BLaER1 (cell line): ENCODE data around the gene SLC25A21.
"Not testable (repeated sequence)": the region's sequence is repeated elsewhere in the genome, so short reads cannot be mapped to it uniquely, and the experiment has no call there.

Source experiments
- H3K27ac ChIP-seq: shearing (Covaris generic); formaldehyde crosslinking; 2 replicates; pipeline ENCODE4 v1.8.1; 2022
- H3K27me3 ChIP-seq: shearing (Covaris generic); formaldehyde crosslinking; 2 replicates; pipeline ENCODE4 v1.8.1; 2022
- H3K36me3 ChIP-seq: shearing (Covaris generic); formaldehyde crosslinking; 2 replicates; pipeline ENCODE4 v1.8.1; 2022
- H3K4me1 ChIP-seq: shearing (Covaris generic); formaldehyde crosslinking; 2 replicates; pipeline ENCODE4 v1.8.1; 2022
- H3K4me2 ChIP-seq: shearing (Covaris generic); formaldehyde crosslinking; 2 replicates; pipeline ENCODE4 v1.8.1; 2022
- H3K4me3 ChIP-seq: shearing (Covaris generic); formaldehyde crosslinking; 2 replicates; pipeline ENCODE4 v1.8.1; 2022
- H3K9ac ChIP-seq: shearing (Covaris generic); formaldehyde crosslinking; 2 replicates; pipeline ENCODE4 v1.8.1; 2022
- H3K9me3 ChIP-seq: shearing (Covaris generic); formaldehyde crosslinking; 2 replicates; pipeline ENCODE4 v1.8.1; 2022
- H4K20me1 ChIP-seq: shearing (Covaris generic); formaldehyde crosslinking; 2 replicates; pipeline ENCODE4 v1.8.1; 2022
- Cebpa-rat ChIP-seq: shearing (Covaris generic); IDR thresholded peaks from 2 replicates; pipeline ENCODE4 v1.8.1; 2022

Gene SLC25A21

DNA sequence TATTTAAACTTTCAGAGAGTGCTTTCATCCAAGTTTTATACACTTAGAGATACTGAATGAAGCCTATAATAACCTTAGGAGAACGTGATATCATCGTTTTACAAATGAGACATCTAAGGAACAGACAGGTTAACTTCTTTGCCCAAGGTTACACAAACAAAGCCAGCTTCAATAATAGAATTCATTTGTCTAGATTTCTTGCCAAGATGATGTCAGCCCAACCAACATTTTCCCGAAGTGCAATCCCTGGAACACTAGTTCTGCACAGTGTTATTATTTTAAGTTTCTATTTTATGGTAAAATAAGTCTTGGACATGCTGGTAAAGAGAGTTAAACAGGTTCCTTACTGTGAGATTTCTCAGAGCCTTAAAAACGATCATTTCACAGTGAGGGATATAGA is 174.6 kb downstream of the SLC25A21 start:
- Histone ChIP-seq H3K9ac (no peak overlapping the region), H3K36me3 (no peaks in the 10 kb centered on the region), H3K27me3 (no peaks in the 10 kb centered on the region), H3K9me3 (no peaks in the 10 kb centered on the region), H3K4me1 (peaks cover 6% of the 10 kb centered on the region; the same call in 1 of the 2 replicates), H3K4me2 (no peak overlapping the region), H4K20me1 (no peaks in the 10 kb centered on the region), H3K27ac (no peak overlapping the region), H3K4me3 (no peak overlapping the region)
- TF ChIP-seq Cebpa-rat: no peak

DNA sequence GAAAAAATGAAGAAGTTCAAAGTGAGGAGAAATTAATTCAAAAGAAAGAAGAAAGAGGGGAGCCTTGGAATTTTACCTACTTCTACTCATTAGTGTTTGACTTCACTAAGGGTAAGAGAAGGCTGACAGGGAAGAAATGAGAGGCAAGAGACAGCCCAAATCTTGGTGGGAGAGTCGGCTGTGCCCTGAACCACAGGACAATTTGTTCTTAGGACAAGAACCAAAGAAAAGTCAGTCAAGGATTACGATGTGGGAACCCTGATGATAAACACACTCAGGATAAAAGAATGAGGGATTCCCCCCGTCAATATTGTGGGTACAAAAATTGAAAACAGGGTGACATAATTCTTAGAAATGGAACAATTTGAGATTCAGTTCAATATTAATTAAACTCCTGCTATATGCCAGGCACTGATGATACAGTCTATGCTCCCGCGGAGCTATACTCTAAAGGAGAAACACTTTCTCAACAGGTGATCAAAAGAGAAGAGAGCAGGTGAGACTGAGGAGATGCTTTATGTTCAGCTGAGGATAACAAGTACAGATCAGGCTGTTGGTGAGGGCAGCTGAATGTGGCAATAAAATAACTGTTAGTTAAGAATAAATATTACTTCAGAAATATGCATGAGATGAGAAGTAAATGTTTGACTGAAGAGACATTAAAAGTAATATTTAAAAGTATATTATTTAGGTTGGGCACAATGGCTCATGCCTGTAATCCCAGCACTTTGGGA is 175.4 kb downstream of the SLC25A21 start:
- Histone ChIP-seq H3K9me3 (no peaks in the 10 kb centered on the region), H3K9ac (no peak overlapping the region), H3K4me1 (peaks cover 6% of the 10 kb centered on the region; the same call in 1 of the 2 replicates), H3K27ac (no peak overlapping the region), H3K4me2 (no peak overlapping the region), H4K20me1 (no peaks in the 10 kb centered on the region), H3K27me3 (no peaks in the 10 kb centered on the region), H3K4me3 (no peak overlapping the region), H3K36me3 (no peaks in the 10 kb centered on the region)
- TF ChIP-seq Cebpa-rat: no peak

DNA sequence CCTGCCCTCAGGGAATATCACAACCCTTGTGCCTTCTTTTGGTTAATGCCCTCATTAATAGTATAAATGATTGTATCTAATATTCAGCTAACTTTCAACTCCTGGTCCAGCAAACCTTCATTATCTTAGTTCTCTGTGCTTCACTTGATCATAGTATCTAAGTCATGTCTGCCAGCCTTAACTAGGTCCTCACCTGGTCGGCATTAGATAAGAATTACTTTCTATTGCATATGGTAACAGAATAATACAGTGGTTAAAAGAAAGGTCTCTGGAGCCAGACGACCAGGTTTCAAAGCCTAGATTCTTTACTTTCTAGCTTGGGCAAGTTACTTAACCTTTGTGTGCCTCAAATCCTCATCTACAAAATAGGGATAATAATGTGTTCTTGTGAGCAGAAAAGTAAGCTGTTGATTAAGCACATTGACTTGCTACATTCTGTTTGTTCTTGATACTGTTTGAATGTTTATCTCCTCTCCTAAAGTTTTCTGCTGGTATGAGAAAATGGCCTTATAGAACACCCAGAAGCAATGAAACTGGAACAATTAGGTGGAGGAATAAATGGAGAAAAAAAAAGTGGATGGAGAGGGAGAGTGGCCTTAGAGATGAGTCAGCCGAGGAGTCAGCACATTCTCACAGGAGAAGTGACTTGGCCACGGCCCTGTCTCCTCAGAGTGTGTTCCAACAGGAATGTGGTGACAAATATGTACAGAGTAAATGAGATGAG is 176.1 kb downstream of the SLC25A21 start:
- no peak overlapping the region for H3K27ac ChIP-seq
- no peaks in the 10 kb centered on the region for H3K36me3 ChIP-seq
- no peaks in the 10 kb centered on the region for H3K9me3 ChIP-seq
- no peaks in the 10 kb centered on the region for H3K27me3 ChIP-seq
- no peak overlapping the region for H3K4me2 ChIP-seq
- no peak overlapping the region for H3K9ac ChIP-seq
- H4K20me1 ChIP-seq: no peaks in the 10 kb centered on the region
- TF ChIP-seq Cebpa-rat: no peak
- peaks cover 6% of the 10 kb centered on the region; the same call in 1 of the 2 replicates for H3K4me1 ChIP-seq
- H3K4me3 ChIP-seq: no peak overlapping the region

DNA sequence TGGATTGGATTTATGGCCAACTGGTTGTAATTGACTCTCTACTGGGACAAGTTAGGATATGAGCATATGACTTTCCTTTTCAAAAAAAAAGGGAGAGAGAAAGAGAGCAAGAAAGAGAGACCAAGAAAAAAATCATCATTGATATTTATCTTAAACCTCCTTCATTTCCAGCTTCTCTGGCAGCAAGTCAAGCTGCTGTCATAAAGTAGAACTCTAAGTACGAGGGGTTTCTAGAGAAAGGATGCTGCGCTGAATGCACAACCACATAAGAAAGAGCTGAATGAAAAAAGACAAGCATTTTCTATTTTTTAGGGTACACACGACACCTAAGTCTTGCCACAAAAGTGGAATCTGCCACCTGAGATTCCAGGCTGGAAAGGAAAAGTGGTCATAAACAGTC is 182.6 kb downstream of the SLC25A21 start:
- Histone ChIP-seq H3K9me3 (no peaks in the 10 kb centered on the region), H4K20me1 (no peaks in the 10 kb centered on the region), H3K9ac (no peak overlapping the region), H3K4me2 (no peak overlapping the region), H3K4me3 (no peak overlapping the region), H3K4me1 (no peaks in the 10 kb centered on the region), H3K27ac (no peak overlapping the region), H3K27me3 (no peaks in the 10 kb centered on the region), H3K36me3 (no peaks in the 10 kb centered on the region)
- no peak for TF ChIP-seq Cebpa-rat

DNA sequence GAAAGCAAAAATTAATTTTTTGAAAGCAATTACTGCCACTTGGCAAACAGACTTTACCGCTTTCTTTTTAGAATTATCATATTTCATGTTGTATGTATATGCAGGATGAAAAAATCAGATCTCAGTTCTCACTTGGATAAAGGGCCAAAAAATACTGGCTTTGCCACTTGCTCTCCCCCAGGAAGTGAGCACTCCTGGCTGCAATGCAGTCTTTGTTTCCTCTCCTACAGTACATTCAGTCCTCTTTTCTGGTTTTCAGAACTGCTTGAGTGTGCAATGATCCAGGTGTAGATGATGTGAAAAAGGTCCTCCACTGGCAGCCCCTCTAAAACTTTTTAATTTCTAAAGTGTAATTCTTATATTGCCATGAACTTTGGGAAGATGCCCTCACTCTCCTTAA is 183.4 kb downstream of the SLC25A21 start:
- no peaks in the 10 kb centered on the region for H3K9me3 ChIP-seq
- no peaks in the 10 kb centered on the region for H3K27me3 ChIP-seq
- H3K36me3 ChIP-seq: no peaks in the 10 kb centered on the region
- H3K27ac ChIP-seq: no peak overlapping the region
- no peaks in the 10 kb centered on the region for H3K4me1 ChIP-seq
- no peak overlapping the region for H3K4me2 ChIP-seq
- TF ChIP-seq Cebpa-rat: no peak
- no peak overlapping the region for H3K4me3 ChIP-seq
- H4K20me1 ChIP-seq: no peaks in the 10 kb centered on the region
- H3K9ac ChIP-seq: no peak overlapping the region

DNA sequence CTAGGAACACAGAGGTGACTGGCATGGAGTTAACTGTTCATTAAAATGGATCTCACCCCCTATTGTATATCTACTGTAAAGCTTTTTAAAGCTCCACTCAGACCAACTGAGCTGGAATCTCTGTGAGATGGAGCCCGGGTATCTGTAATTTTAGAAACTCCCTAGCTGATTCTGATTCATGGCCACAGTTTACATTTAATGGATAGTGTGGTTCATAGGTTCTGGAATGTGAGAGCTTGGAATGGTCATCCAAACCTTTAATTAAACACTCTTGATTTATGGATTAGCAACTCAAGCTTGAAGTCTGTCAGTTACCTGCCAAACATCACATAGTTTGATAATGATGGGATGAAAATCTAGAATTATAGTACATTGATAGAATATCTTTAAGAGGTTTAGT is 183.8 kb downstream of the SLC25A21 start:
- Histone ChIP-seq H3K9me3 (no peaks in the 10 kb centered on the region), H3K4me1 (no peaks in the 10 kb centered on the region), H3K4me2 (no peak overlapping the region), H3K27ac (no peak overlapping the region), H3K27me3 (no peaks in the 10 kb centered on the region), H3K9ac (no peak overlapping the region), H4K20me1 (no peaks in the 10 kb centered on the region), H3K36me3 (no peaks in the 10 kb centered on the region), H3K4me3 (no peak overlapping the region)
- TF ChIP-seq Cebpa-rat: no peak

DNA sequence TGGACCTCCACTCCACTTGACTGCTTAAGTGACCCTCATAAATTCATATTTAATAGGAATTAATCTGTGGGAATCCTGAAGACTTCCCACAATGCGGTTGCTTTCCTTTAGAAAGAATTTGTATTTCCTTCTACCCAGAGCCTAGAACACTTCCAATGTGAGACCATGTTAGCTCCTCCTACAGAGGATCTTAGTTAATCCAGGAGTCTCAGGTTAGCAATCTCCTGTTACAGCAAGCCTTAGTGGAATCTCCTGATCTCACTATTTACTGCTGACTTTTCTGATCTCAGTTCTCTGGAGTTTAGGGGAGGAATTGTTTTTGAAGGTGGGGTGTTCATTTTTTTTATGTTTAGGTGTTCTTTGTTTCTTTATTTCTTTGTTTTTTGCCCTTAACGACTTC is 186.0 kb downstream of the SLC25A21 start:
- no peaks in the 10 kb centered on the region for H3K4me1 ChIP-seq
- no peaks in the 10 kb centered on the region for H4K20me1 ChIP-seq
- H3K36me3 ChIP-seq: no peaks in the 10 kb centered on the region
- H3K27me3 ChIP-seq: no peaks in the 10 kb centered on the region
- no peak overlapping the region for H3K27ac ChIP-seq
- no peak for TF ChIP-seq Cebpa-rat
- H3K4me2 ChIP-seq: no peak overlapping the region
- no peak overlapping the region for H3K4me3 ChIP-seq
- H3K9me3 ChIP-seq: no peaks in the 10 kb centered on the region
- H3K9ac ChIP-seq: no peak overlapping the region

DNA sequence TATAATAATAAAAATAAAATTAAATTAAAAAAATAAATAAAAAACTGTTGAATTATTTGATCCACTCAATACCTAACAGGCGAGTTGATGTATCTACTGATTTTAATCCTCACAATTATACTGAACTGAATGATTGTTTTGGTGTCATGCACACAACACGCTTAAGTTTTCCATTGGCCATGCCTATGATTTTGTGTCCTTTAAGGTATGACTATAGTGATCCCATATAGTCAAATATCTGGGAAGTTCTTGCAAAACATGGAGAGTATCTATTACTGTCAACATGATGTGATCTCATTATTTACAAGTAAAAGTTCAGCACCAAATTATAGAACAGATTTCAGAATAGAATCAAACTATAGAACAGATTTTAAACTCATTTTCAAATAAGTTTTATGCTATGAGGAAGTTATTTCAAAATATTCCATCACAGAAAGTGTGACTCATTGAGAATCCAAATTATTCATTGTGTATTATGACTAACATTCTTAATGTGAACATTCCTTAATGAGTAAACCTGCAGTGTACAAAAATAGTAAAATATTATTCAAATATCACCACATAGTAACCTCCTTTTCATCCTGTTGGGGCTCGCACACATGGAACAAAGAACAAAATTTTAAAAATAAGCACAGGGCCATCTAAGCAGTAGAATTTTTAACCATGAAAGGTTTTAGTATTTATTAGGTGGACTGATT is 190.4 kb downstream of the SLC25A21 start:
- no peaks in the 10 kb centered on the region for H3K27me3 ChIP-seq
- H3K27ac ChIP-seq: no peak overlapping the region
- no peak overlapping the region for H3K4me3 ChIP-seq
- H3K36me3 ChIP-seq: no peaks in the 10 kb centered on the region
- no peaks in the 10 kb centered on the region for H3K9me3 ChIP-seq
- no peaks in the 10 kb centered on the region for H4K20me1 ChIP-seq
- no peak for TF ChIP-seq Cebpa-rat
- H3K9ac ChIP-seq: no peak overlapping the region
- H3K4me2 ChIP-seq: no peak overlapping the region
- H3K4me1 ChIP-seq: no peaks in the 10 kb centered on the region

DNA sequence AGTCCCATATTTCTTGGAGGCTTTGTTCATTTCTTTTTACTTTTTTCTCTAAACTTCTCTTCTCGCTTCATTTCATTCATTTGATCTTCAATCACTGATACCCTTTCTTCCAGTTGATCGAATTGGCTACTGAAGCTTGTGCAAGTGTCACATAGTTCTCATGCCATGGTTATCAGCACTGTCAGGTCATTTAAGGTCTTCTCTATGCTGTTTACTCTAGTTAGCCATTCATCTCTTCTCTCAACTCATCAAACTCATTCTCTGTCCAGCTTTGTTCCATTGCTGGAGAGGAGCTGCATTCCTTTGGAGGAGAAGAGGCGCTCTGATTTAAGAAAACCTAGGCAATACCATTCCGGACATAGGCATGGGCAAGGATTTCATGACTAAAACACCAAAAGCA is 192.0 kb downstream of the SLC25A21 start:
- H3K27me3 ChIP-seq, H3K9me3 ChIP-seq, H3K36me3 ChIP-seq, H3K27ac ChIP-seq, H3K4me2 ChIP-seq, H3K9ac ChIP-seq, H4K20me1 ChIP-seq, H3K4me1 ChIP-seq, H3K4me3 ChIP-seq: not testable (repeated sequence)

DNA sequence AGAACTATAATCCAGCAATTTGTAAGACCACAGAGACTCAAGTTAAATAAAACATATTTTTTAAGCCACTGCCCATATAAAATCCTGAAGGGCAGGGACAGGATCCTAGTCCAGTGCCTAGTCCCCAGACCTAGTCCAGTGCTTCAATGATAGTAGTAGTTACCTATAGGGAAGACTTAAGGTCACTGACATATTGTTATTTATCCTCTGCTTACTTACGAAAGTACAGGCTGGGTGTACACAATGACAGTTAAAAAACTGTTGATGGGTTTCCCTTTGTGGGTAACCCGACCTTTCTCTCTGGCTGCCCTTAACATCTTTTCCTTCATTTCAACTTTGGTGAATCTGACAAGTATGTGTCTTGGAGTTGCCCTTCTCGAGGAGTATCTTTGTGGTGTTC is 192.5 kb downstream of the SLC25A21 start:
- Histone ChIP-seq H4K20me1 (no peaks in the 10 kb centered on the region), H3K36me3 (no peaks in the 10 kb centered on the region), H3K27ac (no peak overlapping the region), H3K4me2 (no peak overlapping the region), H3K27me3 (no peaks in the 10 kb centered on the region), H3K9me3 (no peaks in the 10 kb centered on the region), H3K9ac (no peak overlapping the region), H3K4me3 (no peak overlapping the region), H3K4me1 (no peaks in the 10 kb centered on the region)
- TF ChIP-seq Cebpa-rat: no peak
